H1 (cell line): ENCODE results near the gene RIMBP2. TPM values are rescaled to one million over a fixed set of nuclear protein-coding genes. Genes with fewer than 3 reads are reported as not detected.

Experiments
- BACH1 ChIP-seq: IDR thresholded peaks from 2 replicates; pipeline ENCODE4 v1.6.1; 2012; ENCODE audit warnings: low read length, improper control_type of control experiment
- HDAC2 ChIP-seq, 2 experiments: fragments of 300-600 bp in 1 of 2; sonication (generic) in 1 of 2; IDR thresholded peaks; 2 replicates each; pipeline ENCODE4 v1.6.1; 2011 to 2012; ENCODE audit warnings: low read depth in 2 of 2, low read length in 2 of 2, mild to moderate bottlenecking in 2 of 2, moderate library complexity in 2 of 2, borderline replicate concordance in 1 of 2, inconsistent platforms in 1 of 2
- JUN ChIP-seq: IDR thresholded peaks from 2 replicates; pipeline ENCODE4 v1.6.1; 2011; ENCODE audit warnings: low read depth, mild to moderate bottlenecking, improper control_type of control experiment, low read length
- KDM1A ChIP-seq: fragments of 200-600, 300-600 bp; sonication (generic); IDR thresholded peaks from 2 replicates; pipeline ENCODE4 v1.7.1; 2016; ENCODE audit warnings: mild to moderate bottlenecking, low read length, borderline replicate concordance
- NANOG ChIP-seq: IDR thresholded peaks from 2 replicates; pipeline ENCODE4 v1.6.1; 2011; ENCODE audit warnings: low read length, low read depth, mild to moderate bottlenecking, inconsistent platforms; ENCODE audit not compliant: insufficient read depth, poor library complexity, severe bottlenecking
- SAP30 ChIP-seq: fragments of 300-600 bp; sonication (generic); IDR thresholded peaks from 2 replicates; pipeline ENCODE4 v1.7.1; 2012; ENCODE audit warnings: low read length, moderate library complexity, mild to moderate bottlenecking, inconsistent platforms; ENCODE audit not compliant: insufficient read depth, insufficient replicate concordance
- polyA plus RNA-seq, 7 experiments: library from polyadenylated mRNA; depleted of rRNA in 3 of 7; stranded (reverse) in 5 of 7; unstranded in 2 of 7; fragments of >200 nt in 5 of 7; fragments of 200-250 nt in 2 of 7; gene quantifications; 1 replicate in 5 of 7; 2 replicates in 1 of 7; 4 replicates in 1 of 7; pipeline versions ENCODE4 v1.2.1 to v1.2.3, GENCODE V29; 2011 to 2013; ENCODE audit warnings: missing spikeins in 2 of 7, mixed read lengths in 2 of 7
- total RNA-seq: library from RNA; stranded (reverse); fragmentation: NEBNext Ultra II Directional; extraction: Animal tissue kit (Norgen Biotek cat#: 25700); gene quantifications from 2 replicates; pipeline ENCODE4 v1.2.1, GENCODE V29; 2021

Gene RIMBP2
- total and polyA plus RNA-seq, 2 of the 8 experiments (the other 6 are each of a cell fraction or from before 2014, with no cell fraction given) = 0.18 to 0.65 TPM

GRCh38 chr12:130705178-130705822 is 10.8 kb downstream of the RIMBP2 start (continued):
- no peak for TF ChIP-seq SAP30
- no peak for TF ChIP-seq JUN
- TF ChIP-seq NANOG = no peak
- TF ChIP-seq HDAC2 (IDR thresholded peaks at IDR 0.05; ENCODE audit: borderline replicate concordance in 1 of 2, low read depth in 2 of 2, low read length in 2 of 2) = no peak
- TF ChIP-seq BACH1 = no peak
- TF ChIP-seq KDM1A = no peak
